ENCODE data around the gene ASB2. TPM values are rescaled to one million over a fixed set of nuclear protein-coding genes. Genes with fewer than 3 reads are reported as not detected.

The ASB2 gene
- total RNA-seq, 2 donors from 2014 or later, result 12.3 to 55.1 TPM

DNA sequence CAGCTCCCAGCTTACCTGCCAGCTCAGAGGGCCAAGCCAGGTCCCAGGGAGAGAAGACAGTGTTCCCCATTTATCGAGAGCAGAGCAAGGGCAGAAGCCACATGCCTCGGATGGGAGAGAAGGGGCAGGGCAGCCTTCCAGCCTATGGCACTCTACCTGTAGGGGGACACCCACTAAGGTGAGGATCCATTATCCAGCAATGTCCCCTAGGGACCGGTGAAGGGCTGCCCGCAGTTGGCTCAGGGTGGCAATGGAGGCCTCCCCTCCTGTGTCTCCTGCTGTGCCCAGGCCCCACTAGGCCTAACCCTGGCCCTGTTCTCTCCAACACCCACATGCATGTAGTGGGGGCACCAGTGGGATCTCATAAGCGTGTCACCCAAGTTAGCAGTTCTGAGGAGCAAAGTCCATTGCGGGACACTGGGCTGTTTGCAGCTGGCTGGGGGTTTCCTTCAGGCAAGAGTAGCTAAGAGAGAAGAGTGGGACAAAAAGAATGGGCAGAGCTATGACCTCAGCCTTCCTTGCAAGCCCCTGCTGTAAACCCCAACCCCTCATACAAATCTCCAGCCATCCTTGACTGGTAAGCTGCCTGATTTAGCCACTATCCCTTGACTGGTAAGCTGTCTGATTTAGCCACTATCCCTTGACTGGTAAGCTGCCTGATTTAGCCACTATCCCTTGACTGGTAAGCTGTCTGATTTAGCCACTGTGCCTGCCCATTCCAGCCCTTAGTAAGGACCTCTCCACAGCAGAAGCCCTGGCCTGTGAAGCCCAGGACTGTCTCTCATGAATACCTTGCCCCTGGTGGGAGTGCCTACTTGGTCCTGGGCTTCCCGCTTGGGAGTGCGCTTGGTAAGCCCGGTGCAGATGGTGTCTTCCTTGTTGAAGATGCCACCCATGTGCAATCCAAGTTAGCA, 5.2 kb upstream of the ASB2 start:
- DNase-seq (ENCODE audit: low spot score) (no peak), ATAC-seq (no peak)
- Mint-ChIP-seq H3K36me3 (peaks cover 9% of the 10 kb centered on the region), H3K4me3 (no peak overlapping the region), H3K9me3 (peaks cover 4% of the 10 kb centered on the region), H3K27ac (no peak overlapping the region), H3K4me1 (ENCODE audit: low read depth in 2 of 2) (peaks cover 24 to 26% of the 10 kb centered on the region in 2 donors), H3K27me3 (peaks cover 0 to 8% of the 10 kb centered on the region in 2 donors)

DNA sequence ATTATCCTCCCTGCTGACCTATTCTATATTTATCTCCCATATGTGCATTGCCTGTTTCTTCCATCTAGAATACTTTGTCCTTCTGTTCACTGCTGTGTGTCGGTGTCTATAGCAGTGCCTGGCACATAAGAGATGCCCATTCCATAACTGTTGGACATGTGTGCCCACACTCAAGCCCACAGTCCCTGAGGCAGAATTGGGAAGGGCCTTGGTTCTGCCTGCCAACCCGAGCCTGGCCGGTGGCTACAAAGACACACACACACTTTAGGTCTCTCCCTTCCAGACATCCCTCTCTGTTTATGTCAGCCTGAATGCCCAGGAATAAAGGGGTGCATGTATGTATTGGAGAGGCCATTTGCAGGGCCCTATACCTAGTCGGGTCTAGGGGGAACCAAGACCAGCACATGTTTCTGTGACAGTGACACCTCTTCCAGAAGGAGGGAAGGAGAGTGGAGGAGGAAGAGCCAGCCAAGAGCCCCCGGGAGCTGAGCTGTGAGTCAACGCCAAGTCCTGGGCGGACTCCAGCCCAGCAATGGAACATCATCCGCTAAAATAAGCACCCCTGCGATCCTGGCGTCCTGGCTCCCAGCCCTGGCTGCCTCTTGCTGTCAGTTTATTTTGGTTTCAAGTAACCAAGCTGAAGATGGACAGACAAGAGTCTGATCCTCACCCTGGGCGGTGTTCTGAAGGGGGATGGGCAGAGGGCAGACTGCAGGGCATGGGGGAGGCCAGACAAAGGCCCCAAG, 4.3 kb upstream of the ASB2 start:
- Mint-ChIP-seq H3K4me1 (ENCODE audit: low read depth in 2 of 2) (peaks cover 32 to 35% of the 10 kb centered on the region in 2 donors), H3K4me3 (no peak overlapping the region), H3K27ac (peak overlapping the region; percentile 79 to 94), H3K9me3 (peaks cover 4% of the 10 kb centered on the region), H3K36me3 (peaks cover 15% of the 10 kb centered on the region), H3K27me3 (peaks cover 5 to 13% of the 10 kb centered on the region in 2 donors)
- no peak for ATAC-seq
- DNase-seq (ENCODE audit: low spot score), result no peak

DNA sequence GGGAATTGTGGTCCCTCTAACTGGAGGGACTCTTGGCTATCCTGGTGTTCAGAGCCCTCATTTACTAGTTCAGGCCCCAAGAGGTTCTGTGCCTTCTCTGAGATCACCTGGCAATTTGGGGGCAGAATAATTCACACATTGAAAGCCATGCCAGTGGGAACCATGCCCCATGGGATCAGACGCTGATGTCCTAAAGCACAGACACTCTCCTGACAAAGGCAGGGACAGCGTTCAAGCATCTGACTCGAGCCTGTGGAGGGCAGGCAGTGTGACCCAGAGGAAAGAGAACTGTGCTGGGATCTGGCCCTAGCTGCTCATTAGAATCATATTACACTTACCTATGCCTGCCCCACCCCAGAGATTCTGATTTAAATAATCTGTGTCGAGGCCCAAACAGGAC, 2.4 kb upstream of the ASB2 start:
- Mint-ChIP-seq H3K9me3 (peaks cover 4% of the 10 kb centered on the region), H3K4me1 (ENCODE audit: low read depth in 2 of 2) (peaks cover 34 to 39% of the 10 kb centered on the region in 2 donors), H3K36me3 (peaks cover 16% of the 10 kb centered on the region), H3K27me3 (peaks cover 6 to 18% of the 10 kb centered on the region in 2 donors), H3K4me3 (peak overlapping the region; percentile 85), H3K27ac (peak overlapping the region; percentile 78 to 94)
- ATAC-seq (peak in 1 of 2 donors; percentile 2), DNase-seq (ENCODE audit: low spot score) (no peak)

DNA sequence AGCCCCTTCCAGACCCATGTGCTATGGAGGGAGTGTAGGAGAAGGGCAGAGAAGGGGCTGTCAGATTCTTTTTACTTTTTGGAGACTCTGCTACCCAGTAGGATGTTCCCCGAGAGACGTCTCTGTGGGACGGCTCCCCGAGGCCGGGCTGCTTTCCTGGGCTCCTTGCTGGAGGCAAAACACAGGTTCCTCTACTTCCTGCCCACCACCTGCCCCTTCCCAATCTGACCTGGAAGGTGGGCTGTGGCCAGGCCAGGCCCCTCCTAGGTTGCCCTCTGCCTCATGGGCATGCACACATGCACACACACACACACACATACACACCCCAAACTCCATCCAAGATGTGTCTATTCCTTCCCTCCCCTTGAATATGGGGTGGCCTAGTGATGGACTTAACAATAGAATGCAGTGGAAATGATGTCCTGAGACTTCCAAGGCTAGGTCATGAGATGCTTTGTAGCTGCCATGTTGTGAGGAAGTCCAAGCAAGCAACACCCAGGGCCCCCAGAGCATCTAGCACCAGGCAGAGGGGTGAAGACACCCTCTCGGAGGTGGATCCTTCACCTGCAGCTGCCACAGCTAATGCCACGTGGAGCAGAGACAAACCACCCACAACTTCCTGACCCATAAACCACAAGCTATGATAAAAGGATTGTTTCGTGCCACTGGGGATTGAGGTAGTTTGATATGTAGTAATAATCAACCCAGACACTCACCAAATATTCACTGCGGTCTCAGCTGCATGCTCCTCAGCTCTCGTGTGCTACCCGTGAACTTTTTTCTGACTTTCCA, 1.6 kb upstream of the ASB2 start:
- peaks cover 34 to 39% of the 10 kb centered on the region in 2 donors for H3K4me1 Mint-ChIP-seq (ENCODE audit: low read depth in 2 of 2)
- peaks cover 16% of the 10 kb centered on the region for H3K36me3 Mint-ChIP-seq
- peak overlapping the region; percentile 85 for H3K4me3 Mint-ChIP-seq
- H3K27me3 Mint-ChIP-seq, result peaks cover 6 to 18% of the 10 kb centered on the region in 2 donors
- peaks cover 4% of the 10 kb centered on the region for H3K9me3 Mint-ChIP-seq
- DNase-seq (ENCODE audit: low spot score), result no peak
- peak overlapping the region; percentile 78 to 94 for H3K27ac Mint-ChIP-seq
- peak; percentile 81 for ATAC-seq

DNA sequence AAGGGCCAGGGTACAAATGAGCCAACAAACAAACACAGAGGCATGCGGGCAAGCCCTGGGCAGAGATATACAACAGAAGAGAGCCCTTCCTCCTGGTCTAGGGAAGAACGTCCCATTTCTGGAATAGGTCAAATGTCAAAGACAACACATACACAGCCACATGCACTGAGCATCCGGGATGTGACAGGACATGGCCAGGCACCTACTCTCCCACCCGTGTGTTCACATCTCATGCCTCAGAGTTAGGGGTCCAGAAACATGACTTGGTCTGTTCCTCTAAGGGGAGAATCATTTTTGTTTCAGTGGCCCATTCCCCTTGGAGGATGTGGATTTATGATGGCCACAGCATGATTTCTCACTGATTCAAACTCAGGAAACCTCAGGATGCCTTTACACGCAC, 801 bp upstream of the ASB2 start:
- Mint-ChIP-seq H3K36me3 (peaks cover 16% of the 10 kb centered on the region), H3K4me3 (peak overlapping the region; percentile 85), H3K9me3 (peaks cover 4% of the 10 kb centered on the region), H3K4me1 (ENCODE audit: low read depth in 2 of 2) (peaks cover 34 to 43% of the 10 kb centered on the region in 2 donors), H3K27ac (peak overlapping the region; percentile 78 to 94), H3K27me3 (peaks cover 6 to 18% of the 10 kb centered on the region in 2 donors)
- ATAC-seq, result no peak
- no peak for DNase-seq (ENCODE audit: low spot score)

DNA sequence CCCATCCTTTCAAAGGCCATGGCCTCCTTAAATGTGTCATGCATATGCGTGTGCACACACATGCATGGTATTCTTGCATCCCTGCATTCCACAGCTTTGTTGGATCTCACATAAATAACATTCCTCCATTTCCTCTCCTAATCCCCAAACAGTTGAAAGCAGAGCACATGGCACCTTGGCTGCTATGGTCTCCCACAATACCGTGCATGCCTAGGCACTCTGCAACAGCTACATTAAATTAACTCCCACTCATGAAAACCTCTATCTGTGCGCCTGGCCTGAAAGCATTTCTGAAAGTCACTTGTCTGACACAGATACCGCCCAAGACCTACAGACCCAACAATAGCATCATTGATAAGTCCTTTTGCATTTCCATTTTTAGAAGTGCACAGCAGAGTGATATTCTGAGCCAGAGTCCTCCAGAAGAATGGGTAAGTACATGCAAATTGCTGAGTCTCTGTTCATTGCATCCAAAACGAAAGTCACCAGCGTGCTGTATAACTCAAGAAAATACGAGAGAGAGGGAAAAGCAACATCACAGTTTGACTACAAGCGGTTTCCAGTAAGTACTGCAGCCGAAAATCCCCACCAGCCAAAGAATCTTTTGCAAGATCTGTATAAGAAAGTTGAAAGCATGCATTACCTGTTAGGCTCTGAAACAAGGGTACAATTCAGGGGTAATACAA, 436 bp downstream of the ASB2 start:
- H3K4me3 Mint-ChIP-seq, result peak overlapping the region; percentile 85
- peaks cover 45 to 56% of the 10 kb centered on the region in 2 donors for H3K4me1 Mint-ChIP-seq (ENCODE audit: low read depth in 2 of 2)
- peaks cover 6 to 18% of the 10 kb centered on the region in 2 donors for H3K27me3 Mint-ChIP-seq
- no peak for DNase-seq (ENCODE audit: low spot score)
- peak overlapping the region; percentile 65 to 94 for H3K27ac Mint-ChIP-seq
- H3K9me3 Mint-ChIP-seq, result peaks cover 4% of the 10 kb centered on the region
- ATAC-seq, result peak in 1 of 2 donors; percentile 54
- peaks cover 16% of the 10 kb centered on the region for H3K36me3 Mint-ChIP-seq

DNA sequence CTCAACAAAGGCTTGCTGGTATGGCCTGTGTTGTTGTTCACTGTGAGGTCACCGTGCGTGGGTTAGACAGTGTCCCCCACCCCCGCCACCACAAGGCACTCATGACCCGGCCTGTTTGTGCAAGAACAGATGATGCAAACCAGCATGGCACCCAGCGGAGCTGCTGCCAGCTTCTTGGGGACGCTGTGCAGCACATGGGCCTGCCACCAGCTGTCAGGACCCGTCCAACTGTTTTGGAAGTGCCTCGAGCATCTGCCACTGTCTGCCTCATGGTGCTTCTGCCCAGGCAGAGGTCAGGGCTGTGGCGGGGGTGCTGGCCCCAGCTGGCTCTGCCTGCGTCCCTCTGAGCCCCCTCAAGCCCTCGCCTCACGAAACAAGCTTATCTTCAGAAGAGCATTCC, 1.5 kb downstream of the ASB2 start:
- Mint-ChIP-seq H3K27ac (peak overlapping the region in 1 of 2 donors; percentile 94), H3K4me3 (no peak overlapping the region), H3K9me3 (peaks cover 4% of the 10 kb centered on the region), H3K27me3 (peaks cover 6 to 13% of the 10 kb centered on the region in 2 donors), H3K36me3 (peaks cover 16% of the 10 kb centered on the region), H3K4me1 (ENCODE audit: low read depth in 2 of 2) (peaks cover 48 to 60% of the 10 kb centered on the region in 2 donors)
- DNase-seq (ENCODE audit: low spot score), result no peak
- no peak for ATAC-seq

DNA sequence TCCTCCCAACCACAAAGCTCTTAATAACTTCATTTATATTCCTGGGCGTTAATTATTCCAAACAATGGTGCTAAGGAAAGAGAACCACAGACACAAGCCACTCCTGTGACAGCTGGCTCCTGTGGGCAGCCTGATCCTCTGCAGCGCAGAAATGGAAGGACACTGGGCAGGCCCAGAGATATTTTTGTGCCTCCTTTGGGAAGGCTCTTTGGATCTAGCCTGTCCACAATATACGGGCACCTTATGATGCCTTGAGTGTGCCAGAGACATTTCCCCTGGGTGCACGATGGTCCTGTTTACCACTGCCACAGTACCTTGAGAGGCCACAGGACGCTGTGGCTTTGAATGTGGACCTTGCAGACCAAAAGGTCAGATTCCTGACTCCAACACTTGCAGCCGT, 2.1 kb downstream of the ASB2 start:
- Mint-ChIP-seq H3K9me3 (peaks cover 4% of the 10 kb centered on the region), H3K27me3 (peaks cover 6 to 13% of the 10 kb centered on the region in 2 donors), H3K4me3 (no peak overlapping the region), H3K36me3 (peaks cover 16% of the 10 kb centered on the region), H3K4me1 (ENCODE audit: low read depth in 2 of 2) (peaks cover 48 to 60% of the 10 kb centered on the region in 2 donors), H3K27ac (peak overlapping the region; percentile 26 to 71)
- ATAC-seq (no peak), DNase-seq (ENCODE audit: low spot score) (no peak)

DNA sequence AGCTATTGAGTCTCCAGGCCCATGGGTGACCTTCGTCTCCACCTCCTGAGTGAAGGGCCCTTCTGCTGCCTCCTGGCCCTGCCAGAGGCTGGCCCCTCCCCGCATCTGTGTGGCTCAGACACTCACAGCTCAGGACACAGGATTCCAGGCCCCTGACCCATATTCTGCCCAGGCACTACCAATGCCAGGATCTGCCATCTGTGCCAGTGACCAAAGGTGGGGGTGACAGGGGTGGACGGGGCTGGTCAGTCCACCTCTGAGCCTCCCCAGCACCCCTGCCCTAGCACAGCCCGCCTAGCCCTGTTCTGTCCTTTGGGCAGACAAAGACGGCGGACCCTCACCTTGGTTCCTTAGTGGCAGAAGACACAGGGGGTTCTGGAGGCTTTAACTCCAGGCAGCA, 2.8 kb downstream of the ASB2 start:
- no peak overlapping the region for H3K4me3 Mint-ChIP-seq
- peaks cover 50 to 62% of the 10 kb centered on the region in 2 donors for H3K4me1 Mint-ChIP-seq (ENCODE audit: low read depth in 2 of 2)
- H3K36me3 Mint-ChIP-seq, result peaks cover 16% of the 10 kb centered on the region
- H3K9me3 Mint-ChIP-seq, result peaks cover 4% of the 10 kb centered on the region
- no peak for DNase-seq (ENCODE audit: low spot score)
- peaks cover 6 to 13% of the 10 kb centered on the region in 2 donors for H3K27me3 Mint-ChIP-seq
- ATAC-seq, result no peak
- H3K27ac Mint-ChIP-seq, result peak overlapping the region; percentile 63 to 71

DNA sequence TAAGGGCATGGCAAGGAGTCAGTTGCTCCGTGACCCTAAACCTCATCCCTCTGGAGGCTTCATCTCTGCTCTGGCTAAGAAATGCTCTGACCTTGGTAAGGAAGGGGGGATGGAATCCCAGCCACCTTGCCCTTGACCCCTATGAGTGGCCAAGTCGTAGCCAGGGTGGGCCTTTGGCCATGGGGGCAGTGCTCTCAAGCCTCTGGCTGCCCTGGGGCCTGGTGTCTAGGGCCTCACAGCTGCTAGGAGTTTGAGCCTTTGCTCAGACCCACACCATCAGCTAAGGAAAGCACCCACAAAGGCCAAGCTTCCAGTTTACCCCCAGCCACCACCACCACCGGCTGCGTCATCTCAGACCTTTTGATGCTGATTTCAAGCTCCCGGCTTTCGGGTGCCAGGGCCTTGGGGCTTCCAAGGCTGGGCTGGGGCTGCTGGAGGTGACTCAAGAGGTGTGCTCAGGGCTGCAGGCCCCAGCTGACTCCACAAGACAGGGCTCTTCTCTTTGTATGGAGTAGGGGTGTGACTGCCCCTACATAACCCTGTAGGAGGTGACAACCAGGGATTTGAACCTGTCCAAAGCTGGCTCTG, 3.7 kb downstream of the ASB2 start:
- H3K36me3 Mint-ChIP-seq, result peaks cover 11% of the 10 kb centered on the region
- H3K27ac Mint-ChIP-seq, result peak overlapping the region; percentile 87 to 88
- H3K9me3 Mint-ChIP-seq, result peaks cover 4% of the 10 kb centered on the region
- DNase-seq (ENCODE audit: low spot score), result no peak
- H3K4me1 Mint-ChIP-seq (ENCODE audit: low read depth in 2 of 2), result peaks cover 42 to 53% of the 10 kb centered on the region in 2 donors
- H3K4me3 Mint-ChIP-seq, result peak overlapping the region; percentile 43
- no peak for ATAC-seq
- H3K27me3 Mint-ChIP-seq, result peaks cover 6 to 13% of the 10 kb centered on the region in 2 donors

DNA sequence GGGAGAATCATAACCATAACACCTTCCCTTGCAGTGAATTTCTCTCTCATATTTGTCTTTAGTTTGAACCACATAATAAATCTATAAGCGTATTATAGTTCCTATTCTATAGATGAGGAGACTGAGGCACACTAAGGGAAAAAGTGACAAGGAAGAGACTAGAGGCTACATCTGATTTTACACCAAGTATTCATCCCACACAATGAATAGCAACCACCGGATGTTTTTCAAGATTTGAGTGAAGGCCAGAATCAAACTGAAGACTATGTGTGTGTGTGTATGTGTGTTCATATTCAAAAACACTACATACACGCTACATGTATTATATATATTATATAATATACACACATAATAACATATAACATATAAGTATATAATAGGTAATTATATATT, 4.7 kb downstream of the ASB2 start:
- Mint-ChIP-seq H3K36me3 (peaks cover 8% of the 10 kb centered on the region), H3K4me1 (ENCODE audit: low read depth in 2 of 2) (peaks cover 34 to 45% of the 10 kb centered on the region in 2 donors), H3K27ac (peak overlapping the region; percentile 87 to 88), H3K27me3 (peaks cover 6 to 11% of the 10 kb centered on the region in 2 donors), H3K9me3 (peaks cover 1% of the 10 kb centered on the region), H3K4me3 (peak overlapping the region; percentile 89)
- DNase-seq (ENCODE audit: low spot score), result no peak
- peak in 1 of 2 donors; percentile 18 for ATAC-seq

DNA sequence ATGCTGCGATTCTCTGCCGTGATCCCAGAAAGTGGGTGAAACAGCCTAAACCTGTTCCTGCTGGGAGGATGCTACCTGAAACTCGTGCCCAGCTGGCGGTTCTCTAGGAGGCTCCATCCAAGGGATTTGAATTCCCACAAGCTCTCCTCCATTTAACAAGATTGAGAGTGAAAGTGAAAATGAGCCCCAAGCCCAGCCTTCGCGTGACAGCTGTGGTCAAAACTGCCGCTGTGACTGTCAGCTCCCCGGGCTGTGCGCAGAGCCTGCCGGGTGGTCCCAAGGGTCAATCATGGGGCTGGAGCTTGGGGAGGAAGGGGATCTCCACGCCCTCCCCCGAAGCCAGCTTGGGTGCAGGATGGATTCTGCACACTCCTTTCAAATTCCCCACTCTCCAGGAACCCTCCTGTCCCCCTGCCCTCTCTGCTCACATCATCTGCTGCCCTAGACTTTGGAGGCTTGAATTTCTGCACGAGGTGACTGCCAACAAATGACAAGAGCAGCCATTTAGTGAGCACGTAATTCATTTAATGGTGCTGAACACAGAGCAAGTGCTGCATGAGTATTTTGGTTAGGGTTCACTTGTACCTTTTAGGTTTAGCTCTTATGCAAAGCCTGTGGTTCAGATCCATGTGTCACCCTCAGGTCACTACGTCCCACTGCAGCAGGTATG, 5.3 kb downstream of the ASB2 start:
- Mint-ChIP-seq H3K27me3 (peaks cover 6 to 9% of the 10 kb centered on the region in 2 donors), H3K36me3 (peaks cover 5% of the 10 kb centered on the region), H3K27ac (peak overlapping the region; percentile 87 to 88), H3K4me3 (peak overlapping the region; percentile 89), H3K4me1 (ENCODE audit: low read depth in 2 of 2) (peaks cover 30 to 44% of the 10 kb centered on the region in 2 donors), H3K9me3 (no peaks in the 10 kb centered on the region)
- ATAC-seq (peak; percentile 81 to 89), DNase-seq (ENCODE audit: low spot score) (peak; percentile 76)

Data from natural killer cell treated with Interleukin-12 subunit alpha and Interleukin-12 subunit beta and Interleukin-15 and Interleukin-18, amount 100 ng/mL, for 72 hours (primary cell).